WERI-Rb-1 (cell line): Measurements from ENCODE around the gene KIF17.
A peak's percentile ranks its signal among the peaks of the same experiment; 100 is the strongest.

Experiments
- DNase-seq: peaks from one replicate; pipeline ENCODE4 v3.0.0-alpha.2; 2020
- H3K27ac ChIP-seq: fragments of 250-450 bp; sonication (Bioruptor Pico); 2 replicates; pipeline ENCODE4 v1.5.1; 2020; ENCODE audit warnings: mild to moderate bottlenecking, moderate library complexity
- H3K27me3 ChIP-seq: fragments of 250-450 bp; sonication (Bioruptor Pico); 2 replicates; pipeline ENCODE4 v1.5.1; 2021; ENCODE audit warnings: mild to moderate bottlenecking, low read depth, moderate library complexity; ENCODE audit not compliant: insufficient read depth, severe bottlenecking
- H3K36me3 ChIP-seq: fragments of 250-450 bp; sonication (Bioruptor Pico); 2 replicates; pipeline ENCODE4 v1.5.1; 2020; ENCODE audit warnings: mild to moderate bottlenecking, moderate library complexity
- H3K4me3 ChIP-seq: 2 replicates; pipeline ENCODE4 v1.5.1; 2011; ENCODE audit warnings: low read depth, mild to moderate bottlenecking, control low read depth, low read length
- H3K9me3 ChIP-seq: fragments of 250-450 bp; sonication (Bioruptor Pico); 2 replicates; pipeline ENCODE4 v1.5.1; 2021; ENCODE audit warnings: mild to moderate bottlenecking, moderate library complexity; ENCODE audit not compliant: severe bottlenecking
- TF ChIP-seq, protein P1 (sequence below): IDR thresholded peaks from 2 replicates; pipeline ENCODE4 v1.5.1; 2011; ENCODE audit warnings: low read depth, mild to moderate bottlenecking, control low read depth, inconsistent platforms, low read length

KIF17 gene

GRCh38 chr1:20717452-20718342 is at the start of gene KIF17:
KIF17 (minus strand) TSS chr1:20718007; CDS start chr1:20717706, 301 bp downstream.
- Histone ChIP-seq H3K4me3 (peak within 1 kb of the TSS; percentile 43), H3K36me3 (no peaks in the 10 kb centered on the region), H3K27me3 (no peaks in the 10 kb centered on the region), H3K9me3 (no peaks in the 10 kb centered on the region), H3K27ac (no peak within 1 kb of the TSS)
- peak; percentile 73 for DNase-seq
- TF ChIP-seq, protein P1, sequence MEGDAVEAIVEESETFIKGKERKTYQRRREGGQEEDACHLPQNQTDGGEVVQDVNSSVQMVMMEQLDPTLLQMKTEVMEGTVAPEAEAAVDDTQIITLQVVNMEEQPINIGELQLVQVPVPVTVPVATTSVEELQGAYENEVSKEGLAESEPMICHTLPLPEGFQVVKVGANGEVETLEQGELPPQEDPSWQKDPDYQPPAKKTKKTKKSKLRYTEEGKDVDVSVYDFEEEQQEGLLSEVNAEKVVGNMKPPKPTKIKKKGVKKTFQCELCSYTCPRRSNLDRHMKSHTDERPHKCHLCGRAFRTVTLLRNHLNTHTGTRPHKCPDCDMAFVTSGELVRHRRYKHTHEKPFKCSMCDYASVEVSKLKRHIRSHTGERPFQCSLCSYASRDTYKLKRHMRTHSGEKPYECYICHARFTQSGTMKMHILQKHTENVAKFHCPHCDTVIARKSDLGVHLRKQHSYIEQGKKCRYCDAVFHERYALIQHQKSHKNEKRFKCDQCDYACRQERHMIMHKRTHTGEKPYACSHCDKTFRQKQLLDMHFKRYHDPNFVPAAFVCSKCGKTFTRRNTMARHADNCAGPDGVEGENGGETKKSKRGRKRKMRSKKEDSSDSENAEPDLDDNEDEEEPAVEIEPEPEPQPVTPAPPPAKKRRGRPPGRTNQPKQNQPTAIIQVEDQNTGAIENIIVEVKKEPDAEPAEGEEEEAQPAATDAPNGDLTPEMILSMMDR, result no peak

GRCh38 chr1:20767271-20767670 is 49.5 kb upstream of the KIF17 start:
- Histone ChIP-seq H3K36me3 (peaks cover 97% of the 10 kb centered on the region), H3K9me3 (no peaks in the 10 kb centered on the region)

GRCh38 chr1:20763417-20763816 is 45.6 kb upstream of the KIF17 start:
- Histone ChIP-seq H3K4me3 (no peak overlapping the region), H3K36me3 (peaks cover 96% of the 10 kb centered on the region), H3K27ac (no peak overlapping the region), H3K9me3 (no peaks in the 10 kb centered on the region), H3K27me3 (no peaks in the 10 kb centered on the region)
- TF ChIP-seq, protein P1, result no peak
- no peak for DNase-seq

More at GRCh38 chr1:20767271-20767670, 49.5 kb upstream of the KIF17 start:
- H3K27me3 ChIP-seq, result no peaks in the 10 kb centered on the region
- no peak for DNase-seq
- H3K27ac ChIP-seq, result no peak overlapping the region
- H3K4me3 ChIP-seq, result no peak overlapping the region
- TF ChIP-seq, protein P1, result no peak

DNA sequence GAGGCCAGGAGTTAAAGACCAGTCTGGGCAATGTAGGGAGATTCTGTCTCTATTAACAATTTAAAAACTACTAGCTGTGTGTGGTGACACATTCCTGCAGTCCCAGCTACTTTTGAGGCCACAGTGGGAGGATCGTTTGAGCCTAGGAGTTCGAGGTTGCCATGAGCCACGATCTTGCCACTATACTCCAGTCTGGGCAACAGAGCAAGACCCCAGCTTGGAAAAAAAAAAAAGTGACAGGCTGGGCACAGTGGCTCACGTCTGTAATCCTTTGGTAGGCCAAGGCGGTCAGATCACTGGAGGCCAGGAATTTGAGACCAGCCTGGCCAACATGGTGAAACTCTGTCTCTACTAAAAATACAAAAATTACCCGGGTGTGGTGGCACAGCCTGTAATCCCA is 42.5 kb upstream of the KIF17 start:
- Histone ChIP-seq H3K27me3 (no peaks in the 10 kb centered on the region), H3K27ac (no peak overlapping the region), H3K36me3 (peaks cover 97% of the 10 kb centered on the region), H3K4me3 (no peak overlapping the region), H3K9me3 (no peaks in the 10 kb centered on the region)
- TF ChIP-seq, protein P1, result no peak
- no peak for DNase-seq

DNA sequence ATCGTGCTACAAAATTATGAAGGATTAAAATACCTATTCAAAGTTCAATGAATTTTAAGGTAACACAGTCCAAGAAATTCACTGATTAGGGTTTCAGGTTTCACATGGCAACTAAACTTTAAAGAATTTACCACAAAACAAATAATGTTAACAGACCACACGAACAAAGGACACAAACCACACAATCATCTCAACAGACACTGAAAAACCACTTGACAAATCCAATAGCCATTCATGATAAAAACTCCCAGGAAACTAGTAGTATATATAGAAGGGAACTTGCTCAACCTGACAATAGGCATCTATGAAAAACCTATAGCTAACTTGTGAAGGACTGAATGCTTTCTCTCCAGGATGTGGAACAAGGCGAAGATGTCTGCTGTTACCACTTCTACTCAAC is 35.8 kb upstream of the KIF17 start:
- TF ChIP-seq, protein P1, result no peak
- no peak for DNase-seq
- Histone ChIP-seq H3K27ac (no peak overlapping the region), H3K36me3 (peaks cover 66% of the 10 kb centered on the region), H3K4me3 (no peak overlapping the region), H3K9me3 (no peaks in the 10 kb centered on the region), H3K27me3 (no peaks in the 10 kb centered on the region)
